Stimulated activated CD4-positive, alpha-beta T cell treated with anti-CD3 and anti-CD28 coated beads, Interleukin-15, amount 100 ng/mL, for 24 hours (primary cell): ENCODE results near the gene ATRAID.
A peak's percentile ranks its signal among the peaks of the same experiment; 100 is the strongest.
"Not testable (repeated sequence)": the region's sequence is repeated elsewhere in the genome, so short reads cannot be mapped to it uniquely, and the experiment has no call there.

ENCODE experiments used
- DNase-seq: peaks from one replicate; pipeline ENCODE4 v3.0.0-alpha.2; 2020

The ATRAID gene, protein sequence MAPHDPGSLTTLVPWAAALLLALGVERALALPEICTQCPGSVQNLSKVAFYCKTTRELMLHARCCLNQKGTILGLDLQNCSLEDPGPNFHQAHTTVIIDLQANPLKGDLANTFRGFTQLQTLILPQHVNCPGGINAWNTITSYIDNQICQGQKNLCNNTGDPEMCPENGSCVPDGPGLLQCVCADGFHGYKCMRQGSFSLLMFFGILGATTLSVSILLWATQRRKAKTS

DNA sequence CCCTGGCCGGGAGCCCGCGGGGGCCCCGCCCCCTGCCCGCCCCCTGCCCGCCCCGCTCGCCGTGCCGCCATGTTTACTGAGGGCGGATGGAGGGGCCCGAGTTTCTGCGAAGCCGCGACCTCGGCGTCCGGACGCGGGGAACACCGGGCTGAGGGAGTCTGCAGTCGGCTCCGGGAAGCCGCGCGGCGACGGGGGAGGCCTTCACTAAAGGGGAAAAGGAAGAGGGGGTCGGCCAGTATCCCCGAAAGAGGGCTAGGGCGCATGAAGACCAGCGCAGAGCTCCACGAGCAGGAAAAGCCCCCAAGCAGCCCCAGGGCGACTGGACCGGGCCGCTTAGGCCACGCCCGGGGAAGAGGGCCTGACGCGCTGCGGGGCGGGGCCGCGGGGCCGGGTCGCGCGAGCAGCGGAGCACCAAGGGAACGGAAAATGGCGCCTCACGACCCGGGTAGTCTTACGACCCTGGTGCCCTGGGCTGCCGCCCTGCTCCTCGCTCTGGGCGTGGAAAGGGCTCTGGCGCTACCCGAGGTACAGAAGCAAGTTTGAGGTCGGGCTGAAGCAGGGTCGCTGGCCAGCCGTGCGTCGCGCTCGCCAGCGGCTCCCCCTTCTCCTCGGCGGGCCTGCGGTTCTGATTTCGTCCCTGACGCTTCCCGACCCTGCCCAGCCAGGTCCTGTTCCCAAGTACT lies at the start of gene ATRAID, which contains the start of gene SLC5A6:
Gene ATRAID (plus strand): TSS at position 99 of the 683 bp plus-strand sequence. CDS start 328 bp downstream, at position 427.
Gene SLC5A6 (minus strand): TSS at position 326 of the 683 bp plus-strand sequence. CDS start 4,618 bp downstream, outside the sequence.
- DNase-seq = peak; percentile 92

DNA sequence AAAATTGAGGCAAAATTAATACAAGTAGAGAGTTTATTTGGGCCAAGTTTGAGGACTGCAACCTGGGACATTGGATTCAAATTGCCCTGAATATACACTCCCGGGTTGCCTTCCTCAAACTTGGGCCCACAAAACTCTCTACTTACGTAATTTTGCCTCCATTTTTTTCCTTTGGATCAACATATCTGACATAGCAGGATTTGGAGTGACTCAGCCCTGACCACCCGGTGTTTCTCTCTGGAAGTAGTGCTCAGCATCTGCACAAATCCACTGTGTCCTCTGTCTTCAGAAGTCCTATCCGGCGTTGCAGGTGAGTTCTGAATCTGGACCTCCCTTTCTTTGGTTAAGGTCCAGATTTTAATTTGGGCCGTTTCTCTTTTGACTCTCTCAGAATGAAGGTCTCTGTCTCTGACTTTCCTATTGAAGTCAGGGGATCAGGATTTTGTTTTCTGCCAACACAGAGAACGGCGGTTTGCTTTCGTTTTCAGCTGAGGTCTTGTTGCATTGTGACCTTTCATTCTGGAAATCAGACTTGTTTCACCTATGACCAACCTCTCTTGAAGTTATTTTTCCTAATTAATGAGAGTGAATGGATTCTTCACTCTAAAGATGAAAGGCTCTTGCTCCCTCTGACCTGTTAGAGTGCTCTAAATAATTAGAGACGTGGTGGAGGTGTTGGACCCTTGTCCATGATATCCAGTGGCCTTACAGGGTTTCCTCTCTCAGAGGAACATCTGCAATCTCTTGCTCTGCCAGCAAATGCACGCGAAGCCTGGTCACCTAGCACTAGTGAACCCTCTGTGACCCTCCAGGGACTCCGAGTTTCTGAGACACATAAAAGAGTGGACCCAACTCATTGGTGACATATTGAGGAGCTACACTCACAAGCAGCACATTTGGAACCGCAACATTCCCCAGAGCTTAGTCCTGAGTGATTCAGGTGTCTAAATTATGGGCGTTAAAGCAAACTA lies 49.4 kb upstream of the ATRAID start:
- DNase-seq = no peak

DNA sequence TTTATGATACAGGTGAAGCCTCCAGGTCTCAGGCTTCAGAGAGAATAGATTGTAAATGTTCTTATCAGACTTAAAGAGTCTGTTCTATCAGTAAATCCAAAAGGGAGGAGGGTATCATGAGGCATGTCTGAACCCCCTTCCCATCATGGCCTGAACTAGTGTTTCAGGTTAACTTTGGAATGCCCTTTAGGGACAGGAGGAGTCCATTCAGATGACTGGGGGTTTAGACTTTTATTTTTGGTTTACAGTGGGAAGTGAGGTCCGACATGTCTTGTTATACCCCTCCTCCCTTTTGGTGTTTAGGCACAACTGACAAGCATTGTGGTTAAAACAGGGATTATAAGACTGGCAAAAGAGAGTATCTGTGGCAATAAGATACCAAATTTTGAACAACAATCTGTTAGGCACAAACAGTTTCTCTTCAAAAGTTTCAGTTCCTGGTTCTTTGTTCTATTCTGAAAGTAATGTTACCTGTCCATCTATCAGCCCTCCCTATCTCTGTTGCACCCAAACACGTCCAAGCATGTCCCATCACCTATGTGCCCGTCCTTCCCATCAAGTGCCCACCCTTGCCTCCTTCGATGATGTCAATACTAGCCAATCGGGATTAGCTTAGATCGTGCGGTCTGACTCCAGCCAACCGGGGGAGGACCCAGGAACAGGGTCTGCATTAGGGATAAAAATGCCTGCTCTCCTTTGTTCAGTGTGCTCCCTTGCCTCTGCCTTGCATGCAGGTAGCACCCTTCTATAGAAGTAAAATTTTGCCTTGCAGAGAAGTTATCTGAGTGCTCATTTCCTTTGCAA lies 46.7 kb upstream of the ATRAID start:
- DNase-seq = no peak

DNA sequence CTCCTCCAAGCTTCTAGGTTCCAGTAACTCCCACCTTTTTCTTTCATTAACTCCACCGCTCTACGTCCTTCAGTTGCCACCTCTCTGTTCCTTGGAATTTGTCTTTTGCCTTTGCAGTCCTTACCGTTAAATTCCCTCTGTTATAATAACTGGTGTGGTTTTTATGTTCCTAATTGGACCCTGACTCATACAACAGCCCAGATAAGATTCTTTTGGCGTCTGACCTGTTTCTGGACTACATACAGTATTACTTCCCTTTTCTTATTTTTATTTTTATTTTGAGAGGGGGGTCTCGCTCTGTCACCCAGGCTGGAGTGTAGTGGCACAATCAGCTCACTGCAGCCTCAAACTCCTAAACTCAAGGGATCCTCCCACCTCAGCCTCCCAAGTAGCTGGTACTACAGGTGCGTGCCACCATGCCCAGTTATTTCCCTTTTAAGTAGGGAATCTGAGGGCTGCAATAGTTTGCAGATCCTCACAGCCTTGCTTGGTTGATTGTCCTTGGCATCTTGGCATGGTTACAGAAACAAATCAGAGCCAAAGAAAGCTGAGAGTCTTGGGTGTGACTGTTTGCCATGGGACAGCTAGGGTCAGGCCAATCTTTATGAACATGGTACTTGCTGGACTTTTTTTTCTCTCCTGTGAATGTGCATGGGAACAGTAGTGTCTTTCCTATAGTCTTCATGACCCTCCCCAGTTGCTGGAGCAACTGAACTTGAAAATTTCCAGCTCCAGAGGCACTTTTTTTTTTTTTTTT lies 41.1 kb upstream of the ATRAID start:
- no peak for DNase-seq

DNA sequence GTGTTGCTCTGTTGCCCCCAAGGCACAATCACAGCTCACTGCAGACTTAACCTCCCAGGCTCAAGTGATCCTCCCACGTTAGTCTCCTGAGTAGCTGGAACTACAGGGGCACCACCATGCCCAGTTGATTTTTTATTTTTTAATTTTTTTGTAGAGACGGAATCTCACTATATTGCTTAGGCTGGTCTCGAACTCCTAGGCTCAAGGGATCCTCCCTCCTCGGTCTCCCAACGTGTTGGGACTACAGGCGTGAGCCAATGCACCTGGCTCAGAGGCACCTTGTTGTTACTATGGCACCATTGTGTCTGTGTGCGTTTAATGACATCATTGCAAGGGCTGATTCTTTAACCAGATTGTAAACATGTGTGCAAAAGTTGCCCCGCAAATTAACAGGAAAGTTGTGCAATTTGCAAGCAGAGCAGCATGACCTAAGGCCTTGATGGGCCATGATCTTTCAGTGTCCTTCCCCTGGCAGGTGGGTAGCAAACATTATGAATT lies 40.4 kb upstream of the ATRAID start:
- no peak for DNase-seq

DNA sequence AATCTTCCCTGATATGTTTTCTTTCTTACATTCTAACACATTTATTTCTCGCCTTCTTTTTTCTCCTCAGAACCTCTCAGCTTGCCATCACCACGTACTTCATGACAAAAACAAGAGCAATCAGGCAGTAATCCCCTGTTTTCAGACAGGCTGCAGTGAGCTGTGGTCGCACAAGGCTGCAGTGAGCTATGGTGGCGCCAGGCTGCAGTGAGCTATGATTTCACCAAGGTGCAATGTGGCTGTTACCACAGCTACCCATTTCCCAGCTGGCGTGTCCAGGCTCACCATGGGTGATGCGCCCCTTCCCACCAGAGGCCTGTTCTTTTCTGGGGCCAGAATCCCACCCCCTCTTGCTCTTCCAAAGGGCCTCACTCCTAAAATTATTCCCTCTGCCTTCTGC lies 37.2 kb upstream of the ATRAID start:
- no peak for DNase-seq

DNA sequence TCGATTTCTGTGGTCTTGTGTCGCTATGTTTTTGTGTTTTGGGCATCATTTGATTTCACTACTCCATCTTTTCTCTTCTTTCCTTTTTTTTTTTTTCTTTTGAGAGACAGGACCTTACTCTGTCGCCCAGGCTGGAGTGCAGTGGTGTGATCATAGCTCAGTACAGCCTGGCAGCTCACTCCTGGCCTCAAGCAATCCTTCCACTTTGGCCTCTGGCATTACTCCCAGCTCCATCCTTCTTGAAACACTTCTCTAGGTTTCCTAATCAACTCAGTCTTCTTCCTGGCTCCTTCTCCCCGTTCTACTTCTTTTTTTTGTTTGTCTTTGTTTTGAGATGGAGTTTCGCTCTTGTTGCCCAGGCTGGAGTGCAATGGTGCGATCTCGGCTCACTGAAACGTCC lies 36.5 kb upstream of the ATRAID start:
- DNase-seq = no peak

DNA sequence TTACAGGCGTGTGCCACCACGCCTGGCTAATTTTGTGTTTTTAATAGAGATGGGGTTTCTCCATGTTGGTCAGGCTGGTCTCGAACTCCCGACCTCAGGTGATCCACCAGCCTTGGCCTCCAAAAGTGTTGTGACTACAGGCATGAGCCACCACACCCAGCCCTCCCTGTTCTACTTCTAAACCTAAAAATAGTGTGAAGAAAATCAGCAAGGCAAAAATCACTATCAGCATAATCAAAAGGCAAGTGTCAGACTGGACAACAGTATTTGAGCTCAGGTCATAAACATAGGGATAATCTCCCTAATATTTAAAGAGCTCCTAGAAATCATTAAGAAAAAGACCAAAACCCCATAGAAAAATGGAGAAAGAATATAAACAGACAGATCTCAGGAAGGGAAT lies 36.1 kb upstream of the ATRAID start:
- DNase-seq = not testable (repeated sequence)

DNA sequence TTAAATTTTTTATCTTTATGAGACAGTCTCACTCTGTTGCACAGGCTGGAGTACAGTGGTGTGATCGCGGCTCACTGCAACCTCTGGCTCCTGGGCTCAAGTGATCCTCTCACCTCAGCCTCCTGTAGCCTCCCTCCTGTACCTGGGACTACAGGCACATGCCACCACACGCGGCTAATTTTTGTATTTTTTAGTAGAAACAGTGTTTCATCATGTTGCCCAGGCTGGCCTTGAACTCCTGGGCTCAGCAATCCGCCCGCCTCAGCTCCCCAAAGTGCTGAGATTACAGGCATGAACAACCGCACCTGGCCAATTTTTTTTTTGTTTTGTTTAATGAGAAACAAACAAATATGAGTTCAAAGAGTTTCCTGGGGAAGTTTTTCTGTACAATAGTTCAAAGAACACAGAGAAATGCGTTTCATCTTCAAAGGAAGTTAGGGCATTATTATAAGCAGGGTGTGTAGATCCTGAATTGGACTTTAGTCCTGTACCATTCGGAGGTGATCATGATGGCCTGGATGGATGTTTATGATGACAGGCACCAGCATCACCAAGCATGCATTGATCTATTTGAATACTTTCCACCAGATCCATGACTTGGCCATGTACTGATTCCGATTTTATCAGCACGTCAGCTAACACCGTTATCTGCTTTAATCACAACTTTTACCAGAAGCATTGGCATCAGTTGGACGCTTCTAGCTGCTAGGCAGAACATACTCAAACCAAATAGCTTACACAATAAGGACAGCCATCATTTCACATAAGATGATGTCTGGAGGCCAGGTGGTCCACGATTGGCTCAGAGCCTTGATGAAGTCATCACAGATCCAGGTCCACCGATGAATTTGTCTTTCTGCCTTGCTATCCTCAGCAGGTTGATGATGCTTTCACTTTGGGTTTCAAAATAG lies 34.1 kb upstream of the ATRAID start:
- no peak for DNase-seq

DNA sequence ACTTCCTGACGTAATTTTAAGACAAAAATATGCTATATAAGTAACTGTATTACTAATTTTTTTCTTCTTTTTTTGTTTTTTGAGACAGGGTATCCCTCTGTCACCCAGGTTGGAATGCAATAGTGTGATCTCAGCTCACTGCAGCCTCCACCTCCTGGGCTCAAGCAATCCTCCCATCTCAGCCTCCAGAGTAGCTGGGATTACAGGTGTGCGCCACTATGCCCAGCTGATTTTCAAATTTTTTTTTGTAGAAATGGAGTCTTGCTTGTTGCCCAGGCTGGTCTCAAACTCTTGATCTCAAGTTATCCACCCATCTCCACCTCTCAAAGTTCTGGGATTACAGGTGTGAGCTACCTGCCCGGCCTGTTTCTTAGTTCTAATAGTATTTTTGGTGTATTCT lies 33.4 kb upstream of the ATRAID start:
- no peak for DNase-seq

DNA sequence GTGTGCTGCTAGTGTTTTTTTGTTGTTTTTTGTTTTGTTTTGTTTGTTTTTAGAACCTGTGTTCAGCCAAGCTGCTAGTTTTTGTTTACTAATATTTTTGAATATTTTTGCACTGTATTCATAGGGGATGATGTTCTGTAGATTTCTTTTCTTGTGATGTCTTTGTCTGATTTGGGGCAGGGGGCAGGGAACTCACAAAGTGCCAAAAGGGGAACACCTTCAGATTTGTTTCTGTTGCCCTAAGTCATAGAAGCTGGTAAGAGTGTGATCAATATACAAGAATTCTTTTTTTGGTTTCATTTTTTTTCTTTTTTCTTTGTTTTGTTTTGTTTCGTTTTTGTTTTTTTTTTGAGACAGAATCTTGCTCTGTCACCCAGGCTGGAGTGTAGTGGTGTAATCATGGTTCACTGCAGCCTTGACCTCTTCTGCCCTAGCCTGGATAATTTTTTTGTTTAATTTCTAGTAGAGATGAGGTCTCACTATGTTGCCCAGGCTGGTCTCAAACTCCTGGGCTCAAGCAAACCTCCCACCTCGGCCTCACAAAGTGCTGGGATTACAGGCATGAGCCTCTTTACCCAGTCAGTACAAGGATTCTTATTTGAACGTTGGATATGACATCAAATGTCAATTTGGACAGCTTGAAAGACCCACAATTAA lies 32.4 kb upstream of the ATRAID start:
- DNase-seq = no peak

DNA sequence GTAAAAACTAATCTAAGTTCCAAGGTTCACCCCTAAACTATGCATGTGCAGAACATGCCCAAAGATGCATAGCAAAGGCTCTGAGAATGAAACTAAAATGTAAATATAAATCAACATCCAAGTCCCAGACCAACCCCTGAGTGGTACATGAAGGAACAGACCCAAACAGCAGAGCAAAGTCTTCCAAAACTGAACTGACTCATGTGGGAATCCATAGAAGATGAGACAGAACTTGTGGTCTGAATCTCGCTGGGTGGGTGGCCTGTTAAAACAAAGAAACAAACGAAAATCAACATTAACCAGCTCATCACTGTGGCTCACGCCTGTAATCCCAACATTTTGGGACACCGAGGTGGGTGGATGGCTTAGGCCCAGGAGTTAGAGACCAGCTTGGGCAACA lies 29.5 kb upstream of the ATRAID start:
- DNase-seq = no peak

DNA sequence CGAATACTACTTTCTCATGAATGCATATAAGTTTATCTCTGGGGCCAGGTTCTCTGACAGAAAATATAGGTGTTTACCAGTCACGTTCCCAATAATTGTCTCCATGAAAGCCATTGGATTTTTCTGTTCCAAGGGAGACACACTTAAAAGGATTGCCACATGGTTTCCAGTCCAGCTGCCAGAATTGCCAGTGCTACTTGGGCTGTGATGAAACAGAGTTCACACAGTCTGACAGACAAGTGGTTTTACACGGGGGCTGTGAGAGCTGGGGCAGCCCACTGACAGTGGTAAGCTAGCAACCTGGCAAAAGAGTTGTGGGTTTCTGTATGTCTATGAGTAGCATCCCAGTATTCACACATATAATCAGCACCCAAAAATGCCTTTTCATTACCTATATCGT lies 27.7 kb upstream of the ATRAID start:
- no peak for DNase-seq

DNA sequence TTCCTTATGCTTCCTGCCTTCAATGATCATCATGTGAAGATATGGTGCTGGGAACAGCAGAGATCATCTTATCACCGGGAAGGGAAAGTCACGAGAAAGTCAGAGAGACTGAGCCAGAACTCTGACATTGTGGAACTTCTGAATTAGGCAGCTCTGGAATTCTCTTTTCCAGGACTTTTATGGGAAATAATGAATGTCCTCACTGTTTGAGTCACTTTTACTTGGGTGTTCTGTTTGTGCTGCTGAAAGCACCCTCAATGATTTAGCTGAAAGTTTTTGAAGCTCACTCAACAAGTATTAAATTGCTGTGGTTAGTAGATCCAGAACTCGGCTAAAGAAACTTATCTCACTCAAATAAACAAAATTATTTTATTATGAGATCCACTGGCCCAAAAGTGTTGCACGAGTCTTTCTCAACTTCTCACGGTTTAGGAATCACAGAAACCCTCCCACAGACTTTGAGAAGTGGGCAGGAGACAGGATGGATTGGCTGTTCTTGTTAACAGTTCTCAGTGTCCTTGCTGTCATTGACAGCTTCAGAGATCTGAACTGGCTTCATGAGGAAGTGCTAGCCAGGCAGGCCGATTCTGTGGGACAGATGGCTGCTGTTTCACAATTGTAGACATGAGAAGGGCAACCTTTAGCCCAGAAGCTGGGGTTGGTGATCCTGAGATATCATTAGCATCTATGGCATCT lies 26.4 kb upstream of the ATRAID start:
- DNase-seq = no peak

DNA sequence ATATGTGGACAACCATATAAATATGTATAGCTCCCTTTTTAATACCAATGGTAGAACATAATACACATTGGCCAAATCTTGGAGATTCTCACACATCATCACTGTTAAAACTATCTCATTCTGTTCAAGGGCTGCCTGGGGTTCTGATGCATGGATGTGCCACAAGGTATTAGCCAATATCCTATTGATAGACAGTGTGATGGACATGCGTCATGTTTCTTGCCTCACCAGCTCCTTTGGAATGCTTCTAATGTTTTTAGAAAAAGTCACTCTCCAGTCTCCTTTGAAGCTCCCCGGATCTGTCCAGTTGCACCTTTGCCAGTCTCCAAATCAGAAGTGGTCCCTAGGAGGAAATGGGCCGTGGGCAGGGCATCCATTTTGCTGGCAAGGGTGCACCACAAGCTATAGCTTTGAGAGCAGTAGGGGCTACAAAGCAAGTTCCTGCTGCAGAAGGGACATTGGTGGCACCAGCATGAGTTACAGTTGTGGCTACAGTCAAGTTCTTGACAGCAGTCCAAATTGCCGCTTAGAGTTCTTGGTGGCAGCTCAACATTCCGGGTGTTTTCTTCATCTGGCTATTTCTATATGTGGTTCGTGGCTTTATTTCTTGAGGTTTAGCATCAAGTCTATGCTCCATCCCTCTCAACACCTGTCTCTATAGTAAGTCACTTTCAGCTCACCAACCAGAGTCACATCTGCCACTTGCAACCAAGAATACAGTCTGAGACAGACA lies 25.1 kb upstream of the ATRAID start:
- no peak for DNase-seq

DNA sequence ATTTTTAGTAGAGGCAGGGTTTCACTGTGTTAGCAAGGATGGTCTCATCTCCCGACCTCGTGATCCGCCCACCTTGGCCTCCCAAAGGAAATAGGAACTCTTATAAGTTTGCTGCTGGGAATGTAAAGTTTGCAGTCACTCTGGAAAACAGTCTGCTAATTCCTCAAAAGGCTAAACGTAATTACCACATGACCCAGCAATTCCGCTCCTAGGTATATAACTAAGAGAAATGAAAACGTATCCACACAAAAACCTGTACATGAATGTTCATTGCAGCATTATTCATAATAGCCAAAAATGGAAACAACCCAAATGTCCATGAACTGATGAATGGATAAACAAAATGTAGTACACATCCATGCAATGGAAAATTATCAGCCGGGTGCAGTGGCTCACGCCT lies 21.9 kb upstream of the ATRAID start:
- DNase-seq = no peak

DNA sequence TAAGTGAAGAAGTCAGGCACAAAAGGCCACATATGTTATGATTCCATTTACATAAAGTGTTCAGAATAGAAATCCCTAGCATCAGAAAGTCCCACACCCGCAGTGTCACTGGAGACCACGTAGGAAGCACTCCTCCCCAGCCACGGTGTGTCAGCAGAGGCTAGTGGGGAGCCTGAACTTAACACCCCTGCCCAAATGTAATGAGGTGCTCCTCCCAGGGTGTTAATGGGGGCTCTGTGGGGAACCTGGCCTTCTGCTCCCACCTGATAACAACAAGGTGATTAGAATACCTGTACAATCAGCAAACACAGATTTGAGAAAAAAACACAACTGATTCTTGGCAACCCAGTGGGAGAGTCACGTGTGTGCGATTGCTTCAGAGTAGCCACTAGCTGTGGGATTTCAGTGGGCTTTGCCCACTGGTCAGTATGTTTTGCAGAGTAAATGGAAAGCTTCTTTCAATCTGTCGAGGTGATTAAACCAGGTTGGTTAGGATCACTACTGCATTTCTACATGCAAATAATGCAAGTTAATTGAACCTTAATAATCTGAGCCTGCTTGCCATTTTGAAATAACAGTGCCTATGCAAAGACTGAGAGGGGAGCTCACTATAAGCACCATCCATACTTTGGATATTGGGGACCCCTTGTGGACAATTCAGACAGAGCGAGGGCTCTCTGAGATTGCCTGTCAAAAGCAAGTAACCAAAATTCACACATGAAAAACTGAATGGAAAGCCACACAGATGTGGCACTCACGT lies 20.6 kb upstream of the ATRAID start:
- peak; percentile 42 for DNase-seq
